HL-60 (cell line): ENCODE results near the gene DNASE1L2.

Source experiments
- DNase-seq, 2 experiments: peaks; one replicate each; pipeline ENCODE4 v3.0.0-alpha.2; 2010 to 2020; ENCODE audit warnings: low read depth in 1 of 2, low spot score in 1 of 2
- H3K27ac ChIP-seq: fragments of 250-450 bp; sonication (Bioruptor Pico); replicated peaks from 2 replicates; pipeline ENCODE4 v1.5.1; 2020; ENCODE audit warnings: mild to moderate bottlenecking, moderate library complexity
- H3K27me3 ChIP-seq: fragments of 250-450 bp; sonication (Bioruptor Pico); 2 replicates; pipeline ENCODE4 v1.5.1; 2021; ENCODE audit warnings: mild to moderate bottlenecking, moderate library complexity; ENCODE audit not compliant: insufficient read depth, poor library complexity, severe bottlenecking
- H3K4me3 ChIP-seq: replicated peaks from 2 replicates; pipeline ENCODE4 v1.5.1; 2011; ENCODE audit warnings: mild to moderate bottlenecking, control low read depth, low read length; ENCODE audit not compliant: insufficient read depth
- CTCF ChIP-seq: IDR thresholded peaks from one replicate; pipeline ENCODE4 v1.5.1; 2011; ENCODE audit warnings: low read length, control low read depth, inconsistent platforms; ENCODE audit not compliant: insufficient read depth
- GABPA ChIP-seq: IDR thresholded peaks from 2 replicates; pipeline ENCODE4 v1.6.1; 2012; ENCODE audit warnings: low read depth
- POLR2AphosphoS5 ChIP-seq: IDR thresholded peaks from 2 replicates; pipeline ENCODE4 v1.6.1; 2012; ENCODE audit warnings: low read depth
- REST ChIP-seq: IDR thresholded peaks from 2 replicates; pipeline ENCODE4 v1.6.1; 2012; ENCODE audit warnings: low read depth; ENCODE audit not compliant: insufficient replicate concordance
- SPI1 ChIP-seq: IDR thresholded peaks from 2 replicates; pipeline ENCODE4 v1.6.1; 2012; ENCODE audit warnings: low read depth, mild to moderate bottlenecking, borderline replicate concordance

Gene DNASE1L2

GRCh38 chr16:2271848-2272461 lies 35.7 kb downstream of the DNASE1L2 start:
- H3K4me3 ChIP-seq: no peak overlapping the region
- no peak overlapping the region for H3K27ac ChIP-seq
- DNase-seq: no peak
- no peaks in the 10 kb centered on the region for H3K27me3 ChIP-seq
- TF ChIP-seq POLR2AphosphoS5 (no peak), CTCF (no peak), SPI1 (no peak), REST (no peak), GABPA (no peak)

- no peak overlapping the region for H3K4me3 ChIP-seq
- no peak for DNase-seq
- no peak overlapping the region for H3K27ac ChIP-seq
- TF ChIP-seq REST (no peak), GABPA (no peak), POLR2AphosphoS5 (no peak), CTCF (no peak), SPI1 (no peak)
- no peaks in the 10 kb centered on the region for H3K27me3 ChIP-seq
Observed at GRCh38 chr16:2273484-2273883, 37.2 kb downstream of the DNASE1L2 start.

- no peak for DNase-seq
- Histone ChIP-seq H3K27ac (no peak overlapping the region), H3K27me3 (no peaks in the 10 kb centered on the region), H3K4me3 (no peak overlapping the region)
- TF ChIP-seq POLR2AphosphoS5 (no peak), SPI1 (no peak), REST (no peak), GABPA (no peak)
Observed at GRCh38 chr16:2273931-2274330, 37.7 kb downstream of the DNASE1L2 start.
